Adrenal gland (tissue), 5 donors: ENCODE measurements around the gene SH2D7.

Experiments used
- POLR2A ChIP-seq, 2 donors: fragments of 450-650 bp; IDR thresholded peaks; one replicate each; pipeline ENCODE4 v1.6.1; 2017; ENCODE audit warnings: antibody characterized with exemption in 2 of 2, mild to moderate bottlenecking in 2 of 2, moderate library complexity in 1 of 2
- TF ChIP-seq, protein P1 (sequence below), 6 experiments: fragments of 450-650 bp in 4 of 6; fragments of 200-600 bp in 2 of 6; sonication (generic) in 1 of 6; IDR thresholded peaks; 1 replicate in 5 of 6; 2 replicates in 1 of 6; pipeline versions ENCODE4 v1.5.1 to v1.8.0; 2016 to 2021; ENCODE audit warnings: antibody characterized with exemption in 6 of 6, mild to moderate bottlenecking in 2 of 6, moderate library complexity in 1 of 6
- donor health status: DM: no; HTN: no; CAD: no.

DNA sequence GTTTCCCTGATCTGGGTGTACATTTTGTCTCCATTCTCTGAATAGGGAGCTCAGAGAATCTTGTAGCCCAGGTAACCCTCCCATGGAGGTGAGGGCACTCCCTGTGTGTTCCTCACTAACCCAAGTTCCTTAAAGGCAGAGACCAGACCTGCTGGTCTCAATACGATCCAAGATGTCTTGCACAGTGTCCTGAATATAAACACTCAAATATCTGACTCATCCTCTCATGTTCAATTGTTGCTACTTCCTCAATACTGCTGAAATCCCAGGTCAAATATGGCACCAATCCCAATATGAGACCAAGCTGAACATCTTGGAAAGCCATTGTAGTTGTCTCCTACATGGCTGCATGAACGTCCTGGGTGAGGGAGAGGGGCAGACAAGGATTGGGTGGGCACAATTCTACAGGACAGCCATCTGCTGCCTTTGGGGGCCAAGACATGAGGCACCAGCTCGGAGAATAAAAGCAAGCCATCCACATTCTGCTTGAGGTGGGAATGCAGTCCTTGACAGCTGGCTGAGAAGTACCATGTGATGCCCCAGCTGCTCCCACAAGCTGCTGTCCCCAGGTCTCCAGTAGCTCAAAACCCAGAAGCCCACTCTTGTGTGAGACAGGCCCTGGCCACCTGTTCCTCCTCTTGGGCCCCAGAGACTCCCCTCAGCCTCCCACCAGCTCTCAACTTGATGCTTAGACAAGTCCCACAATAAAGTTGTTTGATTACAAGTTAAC, 33.1 kb upstream of the SH2D7 start:
- TF ChIP-seq, protein P1, sequence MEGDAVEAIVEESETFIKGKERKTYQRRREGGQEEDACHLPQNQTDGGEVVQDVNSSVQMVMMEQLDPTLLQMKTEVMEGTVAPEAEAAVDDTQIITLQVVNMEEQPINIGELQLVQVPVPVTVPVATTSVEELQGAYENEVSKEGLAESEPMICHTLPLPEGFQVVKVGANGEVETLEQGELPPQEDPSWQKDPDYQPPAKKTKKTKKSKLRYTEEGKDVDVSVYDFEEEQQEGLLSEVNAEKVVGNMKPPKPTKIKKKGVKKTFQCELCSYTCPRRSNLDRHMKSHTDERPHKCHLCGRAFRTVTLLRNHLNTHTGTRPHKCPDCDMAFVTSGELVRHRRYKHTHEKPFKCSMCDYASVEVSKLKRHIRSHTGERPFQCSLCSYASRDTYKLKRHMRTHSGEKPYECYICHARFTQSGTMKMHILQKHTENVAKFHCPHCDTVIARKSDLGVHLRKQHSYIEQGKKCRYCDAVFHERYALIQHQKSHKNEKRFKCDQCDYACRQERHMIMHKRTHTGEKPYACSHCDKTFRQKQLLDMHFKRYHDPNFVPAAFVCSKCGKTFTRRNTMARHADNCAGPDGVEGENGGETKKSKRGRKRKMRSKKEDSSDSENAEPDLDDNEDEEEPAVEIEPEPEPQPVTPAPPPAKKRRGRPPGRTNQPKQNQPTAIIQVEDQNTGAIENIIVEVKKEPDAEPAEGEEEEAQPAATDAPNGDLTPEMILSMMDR (IDR thresholded peaks at IDR 0.05): no peak
- TF ChIP-seq POLR2A (IDR thresholded peaks at IDR 0.05): no peak
